Measurements from ENCODE around the gene ALOX15. TPM values are rescaled to one million over a fixed set of nuclear protein-coding genes. Genes with fewer than 3 reads are reported as not detected.
"Not testable (repeated sequence)": the region's sequence is repeated elsewhere in the genome, so short reads cannot be mapped to it uniquely, and the experiment has no call there.

The ALOX15 gene
- total RNA-seq, 2 experiments from 2014 or later: not detected

DNA sequence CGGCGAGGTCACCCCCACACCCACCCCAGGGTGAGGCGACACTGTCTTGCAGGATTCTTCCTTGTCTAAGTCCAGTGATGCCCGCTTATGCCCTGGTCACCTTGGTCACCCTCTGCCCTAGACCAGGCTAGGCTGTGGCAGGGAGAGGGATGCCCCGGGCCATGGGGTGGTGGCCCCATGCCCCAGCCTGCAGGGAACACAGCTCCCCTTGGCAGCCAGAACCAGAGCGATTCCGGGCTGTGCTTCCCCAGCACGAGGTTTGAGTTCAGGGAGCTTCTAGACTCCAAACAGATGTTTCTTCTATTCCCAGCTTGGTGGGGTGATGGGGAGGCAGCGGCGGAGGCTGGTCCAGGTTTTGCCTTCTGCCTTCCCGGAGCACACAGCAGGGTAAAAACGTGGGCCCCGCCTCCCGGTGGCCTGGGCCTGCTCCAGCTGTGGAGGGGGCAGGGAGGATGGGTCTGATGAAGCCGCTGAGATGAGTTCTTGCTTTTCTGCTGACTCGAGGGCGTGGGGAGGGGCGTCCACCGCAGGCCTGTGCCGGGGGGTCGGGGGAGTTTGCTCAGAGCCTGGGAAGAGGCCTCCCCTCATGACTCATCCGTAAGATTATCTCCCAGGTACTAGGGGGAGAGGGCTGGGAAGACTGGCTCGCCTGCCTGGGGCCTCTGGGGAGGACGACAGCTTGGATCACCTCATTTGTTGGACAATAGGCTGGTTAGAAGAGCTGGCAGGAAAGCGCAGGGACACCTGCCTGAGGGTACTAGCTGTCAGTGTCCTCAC is 41.8 kb downstream of the ALOX15 start:
- ChIA-PET POLR2A (no interaction called here), CTCF (interaction anchor here (1.0 to 1.5 kb wide), 2 partner anchors 16 to 26 kb away, joined by 3 read pairs; no protein-coding TSS in a partner anchor)

DNA sequence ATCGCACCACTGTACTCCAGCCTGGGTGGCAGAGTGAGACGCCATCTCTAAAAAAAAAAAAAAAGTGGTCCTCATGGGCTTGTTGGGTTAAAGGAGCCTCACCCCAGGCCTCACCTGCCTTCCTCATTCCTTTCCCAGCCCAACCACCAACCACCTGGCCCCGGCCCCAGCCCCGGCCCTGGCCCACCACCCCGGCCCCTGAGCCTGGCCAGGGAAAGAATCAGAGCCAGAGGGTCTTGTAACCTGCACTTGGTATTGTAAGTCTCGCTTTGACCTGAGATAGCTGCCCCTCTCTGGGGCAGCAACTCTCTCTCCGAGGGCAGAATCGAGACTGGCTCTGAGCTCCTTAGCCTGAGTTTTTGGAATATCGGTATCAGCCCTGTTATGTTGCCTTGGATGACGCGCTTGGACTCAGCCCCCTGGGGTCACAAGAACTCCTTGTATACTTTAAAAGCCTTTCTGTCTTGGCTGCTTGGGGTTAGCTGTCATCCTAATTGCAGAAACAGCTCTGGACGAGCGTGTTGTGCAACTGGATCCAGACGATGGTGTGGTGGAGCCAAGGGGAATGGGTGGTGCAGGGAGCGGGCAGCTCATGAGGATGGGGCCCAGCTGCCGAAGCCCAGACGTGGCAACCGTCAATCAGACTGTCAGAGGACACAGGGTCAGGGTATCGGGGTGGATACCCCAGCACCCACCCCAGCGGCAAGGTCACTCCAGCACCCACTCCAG is 42.5 kb downstream of the ALOX15 start:
- POLR2A ChIA-PET: no interaction called here
- CTCF ChIA-PET: interaction anchor here (1.0 to 1.5 kb wide), 2 partner anchors 16 to 27 kb away, joined by 3 read pairs; no protein-coding TSS in a partner anchor

DNA sequence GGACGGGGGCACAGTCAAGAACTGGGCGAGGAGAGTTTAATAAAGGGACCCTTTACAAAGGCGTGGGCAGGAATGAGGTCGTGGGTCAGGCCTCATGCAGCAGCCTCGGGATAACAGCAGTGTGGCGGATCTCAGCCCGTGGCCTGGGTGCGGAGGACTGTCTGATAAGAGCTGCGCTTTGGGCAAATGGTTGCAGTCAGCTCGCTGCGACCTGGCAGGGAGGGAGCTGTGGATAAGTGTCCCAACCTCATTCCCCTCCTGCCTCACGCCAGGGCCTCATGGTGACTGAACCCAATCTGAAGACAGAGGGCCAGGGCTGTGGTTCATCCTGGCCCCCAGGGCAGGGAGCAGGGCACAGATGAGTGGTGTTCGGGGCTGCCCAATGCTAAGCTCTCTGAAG is 43.5 kb downstream of the ALOX15 start:
- ChIA-PET CTCF (no interaction called here), POLR2A (no interaction called here)

DNA sequence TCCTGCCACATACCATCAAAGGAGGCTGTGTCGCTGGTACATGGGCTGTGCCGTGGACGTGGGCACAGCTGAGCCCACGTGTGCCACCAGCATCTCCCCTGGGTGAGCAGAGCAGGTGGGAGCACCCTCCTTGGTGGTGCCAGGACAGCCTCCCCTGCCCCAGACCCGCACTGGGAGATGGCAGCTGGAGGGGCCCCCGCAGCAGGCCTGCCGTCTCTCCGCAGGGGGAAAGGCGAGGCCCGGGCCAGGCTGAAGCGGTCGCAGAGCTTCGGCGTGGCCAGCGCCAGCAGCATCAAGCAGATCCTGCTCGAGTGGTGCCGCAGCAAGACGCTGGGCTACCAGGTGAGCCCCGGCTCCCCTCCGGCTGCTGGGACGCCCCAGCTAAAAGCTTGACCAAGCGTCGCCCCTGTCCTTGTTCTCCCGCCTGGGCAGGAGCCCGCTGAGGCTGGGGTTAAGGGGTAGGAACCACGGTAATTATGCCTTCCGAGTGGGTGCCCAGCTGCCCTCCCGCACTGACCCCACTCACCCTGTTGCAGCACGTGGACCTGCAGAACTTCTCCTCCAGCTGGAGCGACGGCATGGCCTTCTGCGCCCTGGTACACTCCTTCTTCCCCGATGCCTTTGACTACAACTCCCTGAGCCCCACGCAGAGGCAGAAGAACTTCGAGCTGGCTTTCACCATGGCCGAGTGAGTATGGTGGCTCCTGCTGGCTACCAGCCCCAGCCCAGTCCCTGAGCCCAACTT is 44.7 kb downstream of the ALOX15 start:
- ChIA-PET CTCF (interaction anchor here (0.5 kb wide), 1 partner anchor 292 kb away, joined by 3 read pairs; no protein-coding TSS in a partner anchor), POLR2A (no interaction called here)

DNA sequence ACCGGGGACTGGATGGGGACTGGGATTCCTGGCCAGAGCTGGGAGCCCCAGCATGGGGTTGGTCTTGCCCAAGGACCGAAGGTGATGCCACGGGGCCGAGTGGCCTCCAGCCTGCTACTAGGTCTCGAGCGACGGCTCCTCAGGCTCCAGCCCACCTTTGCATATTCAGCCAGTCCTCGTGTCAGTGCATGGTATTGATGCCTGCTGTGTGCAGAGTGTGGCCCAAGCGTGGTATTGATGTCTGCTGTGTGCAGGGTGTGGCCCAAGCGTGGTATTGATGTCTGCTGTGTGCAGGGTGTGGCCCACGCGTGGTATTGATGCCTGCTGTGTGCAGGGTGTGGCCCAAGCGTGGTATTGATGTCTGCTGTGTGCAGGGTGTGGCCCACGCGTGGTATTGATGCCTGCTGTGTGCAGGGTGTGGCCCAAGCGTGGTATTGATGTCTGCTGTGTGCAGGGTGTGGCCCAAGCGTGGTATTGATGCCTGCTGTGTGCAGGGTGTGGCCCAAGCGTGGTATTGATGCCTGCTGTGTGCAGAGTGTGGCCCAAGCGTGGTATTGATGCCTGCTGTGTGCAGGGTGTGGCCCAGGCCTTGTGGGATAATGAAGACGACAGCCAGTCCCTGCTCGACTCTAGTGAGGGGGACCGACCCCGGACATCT is 45.7 kb downstream of the ALOX15 start:
- POLR2A ChIA-PET: not testable (repeated sequence)
- CTCF ChIA-PET: interaction anchor here (1.5 to 1.8 kb wide), 3 partner anchors 9 to 29 kb away, joined by 3 to 6 read pairs (median 4); no protein-coding TSS in a partner anchor

DNA sequence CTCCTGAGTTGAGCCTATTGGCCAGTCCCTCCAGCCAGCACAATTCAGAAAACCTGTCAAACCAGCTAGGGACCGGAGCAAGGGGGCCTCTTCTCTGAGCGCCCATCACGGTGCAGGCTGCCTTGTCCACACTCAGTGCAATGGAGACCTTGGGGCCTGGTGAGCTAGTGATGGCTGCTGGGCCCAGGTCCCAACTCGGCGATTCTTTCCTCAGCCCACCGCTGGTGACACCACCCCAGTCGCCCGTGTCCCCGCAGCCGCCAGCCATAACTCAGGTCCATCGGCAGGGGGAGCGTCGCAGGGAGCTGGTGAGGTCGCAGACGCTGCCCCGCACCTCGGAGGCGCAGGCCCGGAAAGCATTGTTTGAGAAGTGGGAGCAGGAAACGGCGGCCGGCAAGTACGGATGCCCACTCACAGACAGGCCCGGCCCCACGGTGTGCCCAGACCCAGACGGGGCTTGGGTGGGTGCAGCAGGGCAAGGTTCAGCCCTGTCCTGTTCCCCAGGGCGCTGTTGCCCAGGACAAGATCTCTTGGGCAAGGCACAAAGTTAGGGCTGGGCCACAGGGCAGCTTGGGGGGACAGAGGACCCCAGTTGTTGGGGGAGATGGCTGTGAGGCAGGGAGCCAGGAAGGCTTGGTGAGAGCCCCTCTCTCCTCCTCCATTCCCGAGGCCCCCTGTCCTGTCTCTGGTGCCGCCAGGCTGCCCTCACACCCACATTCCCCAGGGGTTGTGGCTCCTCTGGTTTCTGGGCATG is 46.4 kb downstream of the ALOX15 start:
- POLR2A ChIA-PET: no interaction called here
- CTCF ChIA-PET: interaction anchor here (1.5 to 1.8 kb wide), 3 partner anchors 9 to 28 kb away, joined by 3 to 6 read pairs (median 4); no protein-coding TSS in a partner anchor

DNA sequence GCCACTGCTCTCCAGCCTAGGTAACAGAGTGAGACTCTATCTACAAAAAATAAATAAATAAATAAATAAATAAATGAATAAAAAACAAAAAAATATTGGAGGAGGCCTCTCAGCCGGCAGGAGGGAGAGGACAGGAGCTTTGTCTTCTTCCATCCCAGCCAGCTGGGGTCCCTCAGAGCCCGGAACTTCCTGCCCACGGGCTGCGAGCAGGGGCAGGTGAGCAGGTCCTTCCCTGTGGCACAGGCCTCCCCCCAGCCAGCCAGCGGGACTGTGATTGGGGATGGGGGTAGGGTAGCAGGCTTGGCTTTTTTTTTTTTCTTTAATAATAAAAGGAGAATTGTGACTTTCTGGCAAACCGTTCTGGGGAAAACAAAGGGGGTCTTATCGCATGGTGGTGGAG is 47.1 kb downstream of the ALOX15 start:
- POLR2A ChIA-PET: no interaction called here

DNA sequence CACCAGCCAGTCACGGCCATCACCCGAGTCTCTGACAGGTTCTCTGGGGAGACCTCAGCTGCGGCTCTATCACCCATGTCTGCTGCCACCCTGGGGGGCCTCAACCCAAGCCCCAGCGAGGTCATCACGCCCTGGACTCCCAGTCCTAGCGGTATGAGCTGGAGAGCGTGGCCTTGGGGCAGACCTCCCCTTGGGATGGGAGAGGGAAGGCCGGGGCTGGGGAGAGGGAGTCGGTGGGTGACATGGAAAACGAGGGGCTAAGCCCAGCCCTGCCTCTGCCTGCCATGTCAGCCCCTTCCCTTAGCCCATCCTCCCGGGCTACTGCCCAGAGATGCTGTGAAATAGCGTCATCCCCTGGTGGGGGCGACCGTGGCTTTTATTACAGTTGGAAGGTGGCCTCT is 48.5 kb downstream of the ALOX15 start:
- ChIA-PET POLR2A (no interaction called here), CTCF (interaction anchor here (1.1 to 1.3 kb wide), 2 partner anchors 28 to 34 kb away, joined by 3 to 4 read pairs; no protein-coding TSS in a partner anchor)

More for the DNA sequence above, 47.1 kb downstream of the ALOX15 start:
- CTCF ChIA-PET: interaction anchor here (1.3 to 1.8 kb wide), 4 partner anchors 8 to 29 kb away, joined by 3 to 6 read pairs (median 4); no protein-coding TSS in a partner anchor

DNA sequence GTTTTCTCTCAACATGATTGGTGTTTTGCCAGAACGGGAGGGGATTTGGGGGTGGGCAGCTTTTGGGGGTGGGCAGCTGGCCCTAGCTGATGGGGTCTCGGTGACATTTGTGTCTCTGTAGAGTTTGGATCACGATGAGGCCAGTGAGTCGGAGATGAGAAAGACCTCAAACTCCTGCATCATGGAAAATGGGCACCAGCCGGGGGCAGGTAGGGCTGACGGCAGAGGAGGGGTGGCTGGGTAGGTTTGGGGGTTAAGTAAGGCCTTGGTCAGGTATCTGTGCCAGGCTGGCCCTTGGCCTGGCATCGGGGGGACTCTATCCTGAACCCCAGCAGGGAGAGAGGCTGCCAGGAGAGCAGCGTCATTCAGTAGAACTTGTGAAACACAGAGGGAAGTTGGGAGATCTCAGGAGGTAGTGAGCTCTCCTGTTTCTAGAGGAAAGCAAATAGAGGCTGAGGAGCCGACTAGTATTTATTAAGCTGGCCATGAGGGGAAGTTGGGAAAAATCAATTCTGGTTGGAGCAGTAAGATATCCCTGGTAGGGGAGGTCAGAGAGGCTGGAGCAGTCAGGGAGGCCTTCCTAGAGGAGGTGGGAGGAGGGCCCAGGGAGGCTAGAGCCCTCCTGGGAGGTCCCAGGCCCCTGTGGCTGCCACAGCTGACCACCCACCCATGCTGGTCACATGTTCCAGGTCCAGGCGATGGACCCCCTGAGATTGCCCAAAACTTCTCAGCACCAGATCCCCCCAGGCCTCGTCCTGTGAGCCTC is 49.1 kb downstream of the ALOX15 start:
- POLR2A ChIA-PET: no interaction called here
- CTCF ChIA-PET: no interaction called here

DNA sequence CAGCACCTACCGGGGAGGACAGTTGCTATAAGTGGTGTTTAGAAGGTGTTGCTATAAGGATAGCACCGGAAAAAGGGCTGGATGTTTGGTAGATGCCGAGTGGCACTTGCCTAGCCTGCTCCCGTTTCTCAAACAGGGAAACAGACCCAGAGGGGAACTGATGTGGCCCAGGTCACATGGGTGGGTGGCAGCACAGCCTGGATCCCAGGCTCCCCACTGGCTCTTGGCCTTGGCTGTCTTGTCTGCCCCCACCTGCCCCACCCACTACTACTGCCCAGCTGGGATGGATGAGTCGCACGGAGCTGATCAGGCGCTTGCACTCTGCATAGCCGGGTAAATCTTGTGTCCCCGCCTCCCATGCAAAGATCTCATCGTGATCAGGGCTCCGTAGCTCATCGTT is 49.9 kb downstream of the ALOX15 start:
- CTCF ChIA-PET: no interaction called here

DNA sequence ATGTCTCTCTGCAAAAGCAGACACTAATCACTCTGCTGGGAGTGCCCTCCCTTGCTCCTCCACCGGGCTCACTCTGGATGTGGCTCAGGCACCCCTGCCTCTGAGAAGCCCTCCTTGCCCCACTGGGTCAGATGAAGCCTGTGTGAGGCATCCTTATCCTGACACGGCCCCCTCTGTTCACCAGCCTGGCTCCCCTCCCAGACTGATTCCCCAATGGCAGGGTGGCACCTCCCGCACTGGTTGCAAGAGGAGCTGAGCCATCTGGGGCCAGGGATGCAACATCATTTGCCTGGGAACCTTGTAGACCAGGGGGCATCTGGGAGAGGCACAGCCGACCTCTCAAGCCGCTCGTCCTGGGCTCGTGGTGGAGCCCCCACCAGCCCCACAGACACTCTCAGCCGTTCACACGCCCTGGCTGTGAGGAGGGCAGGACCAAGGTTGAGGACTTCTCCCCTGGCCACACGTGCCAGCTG is 50.5 kb downstream of the ALOX15 start:
- ChIA-PET POLR2A (no interaction called here), CTCF (no interaction called here)

More for the DNA sequence above, 49.9 kb downstream of the ALOX15 start:
- POLR2A ChIA-PET: no interaction called here

DNA sequence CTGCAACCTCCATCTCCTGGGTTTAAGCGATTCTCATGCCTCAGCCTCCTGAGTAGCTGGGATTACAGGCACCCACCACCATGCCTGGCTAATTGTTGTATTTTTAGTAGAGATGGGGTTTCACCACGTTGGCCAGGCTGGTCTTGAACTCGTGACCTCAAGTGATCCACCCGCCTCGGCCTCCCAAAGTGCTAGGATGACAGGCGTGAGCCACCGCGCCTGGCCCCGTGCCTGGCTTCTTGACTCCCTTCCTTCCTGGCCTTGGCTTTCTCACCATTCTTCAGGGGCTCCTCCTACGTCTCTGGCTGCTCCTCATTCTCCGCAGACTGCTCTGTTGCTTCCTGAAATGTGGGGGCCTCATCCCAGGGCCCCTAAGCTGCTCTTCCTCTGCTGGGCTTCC is 51.4 kb downstream of the ALOX15 start:
- CTCF ChIA-PET, POLR2A ChIA-PET: not testable (repeated sequence)

DNA sequence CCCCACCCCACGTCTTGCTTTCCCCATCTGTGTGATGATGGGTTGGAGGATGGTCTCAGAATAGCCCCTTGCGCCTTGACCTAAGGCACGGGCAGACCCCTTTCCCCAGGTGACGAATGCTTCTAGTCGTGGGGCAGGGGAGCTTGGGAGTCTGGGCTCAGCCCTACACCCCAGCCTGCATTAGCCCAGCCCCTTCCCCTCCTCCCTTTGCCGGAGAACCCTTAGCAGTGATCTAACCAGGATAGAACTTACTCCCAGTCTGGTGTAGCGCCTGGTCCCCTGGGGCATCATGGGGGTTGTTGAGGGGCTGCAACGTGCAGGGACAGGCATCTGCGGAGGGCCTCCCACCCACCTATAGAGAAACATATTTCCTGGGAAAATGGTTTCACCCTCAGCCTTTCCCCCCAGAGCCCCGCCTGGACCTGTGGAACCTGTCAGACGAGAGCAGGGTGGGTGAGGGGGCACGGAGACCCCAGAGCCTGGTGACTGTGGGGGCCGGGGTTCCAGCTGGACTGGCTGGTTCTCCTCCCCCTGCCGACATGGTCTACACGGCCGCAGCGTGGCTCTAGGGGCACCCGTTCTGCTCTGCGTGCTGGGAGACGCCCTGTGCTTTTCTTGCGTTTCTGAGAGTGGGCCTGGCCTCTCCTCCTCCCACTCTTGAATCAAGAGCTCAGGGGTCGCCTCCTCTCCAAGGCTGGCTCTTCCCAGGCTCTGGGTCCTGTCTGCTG is 52.4 kb downstream of the ALOX15 start:
- CTCF ChIA-PET: interaction anchor here (1.0 to 2.1 kb wide), 2 partner anchors 15 to 22 kb away, joined by 3 to 10 read pairs; no protein-coding TSS in a partner anchor
- POLR2A ChIA-PET: no interaction called here

DNA sequence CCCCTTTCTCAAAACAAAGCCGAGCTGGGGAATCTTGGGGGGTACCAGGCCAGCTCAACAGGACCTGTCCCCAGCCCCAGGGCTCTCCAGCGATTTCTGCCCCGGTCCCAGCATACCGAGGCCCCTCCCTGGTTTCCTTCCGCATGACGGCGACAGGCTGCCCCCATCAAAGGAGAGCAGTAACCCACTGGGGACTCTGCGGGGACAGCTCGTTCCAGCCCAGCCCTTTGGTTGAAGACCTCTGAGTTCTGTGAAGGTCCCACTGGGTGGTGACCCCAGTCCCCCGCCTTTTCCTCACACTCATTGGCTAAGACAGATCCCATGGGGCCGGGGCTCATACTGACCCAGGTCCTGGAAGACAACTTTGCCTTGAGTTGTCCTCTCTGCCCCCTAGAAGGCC is 53.1 kb downstream of the ALOX15 start:
- ChIA-PET POLR2A (no interaction called here), CTCF (interaction anchor here (1.0 to 2.1 kb wide), 2 partner anchors 14 to 22 kb away, joined by 3 to 10 read pairs; no protein-coding TSS in a partner anchor)

DNA sequence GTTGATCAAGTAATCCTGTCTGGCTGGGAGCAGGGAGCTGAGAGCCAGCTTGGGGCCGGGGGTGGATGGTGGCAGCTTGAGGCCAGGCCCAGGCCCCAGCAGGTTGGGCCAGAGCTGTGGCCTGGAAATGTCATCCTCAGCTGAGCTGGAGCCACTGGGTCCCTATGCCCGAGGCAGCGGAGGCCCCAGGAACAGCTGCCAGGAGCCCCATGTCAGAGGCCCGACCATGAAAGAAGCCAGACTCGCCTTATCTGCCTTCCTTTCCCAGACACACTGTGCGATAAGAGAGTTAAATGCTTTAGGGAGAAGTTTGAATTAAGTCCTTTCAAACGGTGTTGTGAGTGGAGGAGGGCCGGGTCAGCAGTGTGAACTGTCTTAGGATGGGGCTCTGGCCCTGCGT is 53.7 kb downstream of the ALOX15 start:
- ChIA-PET CTCF (interaction anchor here (1.0 to 2.1 kb wide), 2 partner anchors 14 to 21 kb away, joined by 3 to 10 read pairs; no protein-coding TSS in a partner anchor), POLR2A (no interaction called here)

DNA sequence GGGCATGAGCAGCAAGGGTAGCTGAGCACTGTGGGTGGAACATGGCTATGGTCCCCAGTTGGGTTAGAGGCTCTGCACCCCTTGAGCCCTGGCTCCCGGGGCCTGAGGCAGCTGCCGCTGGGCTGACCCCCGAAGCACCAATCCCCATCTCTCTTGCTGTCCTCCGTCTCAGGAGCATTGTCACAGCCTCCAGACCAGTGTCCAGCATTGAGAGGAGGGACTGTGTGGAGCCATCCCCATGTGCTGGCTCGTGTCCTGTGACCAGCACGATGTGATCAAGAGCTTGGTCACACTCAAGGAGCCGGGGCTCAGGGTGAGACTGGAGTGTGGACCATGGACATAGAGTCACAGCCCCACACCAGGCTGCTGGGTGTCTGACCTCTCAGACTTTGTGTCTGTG is 54.3 kb downstream of the ALOX15 start:
- ChIA-PET CTCF (interaction anchor here (1.9 kb wide), 1 partner anchor 8 kb away, joined by 6 read pairs; no protein-coding TSS in a partner anchor), POLR2A (no interaction called here)

DNA sequence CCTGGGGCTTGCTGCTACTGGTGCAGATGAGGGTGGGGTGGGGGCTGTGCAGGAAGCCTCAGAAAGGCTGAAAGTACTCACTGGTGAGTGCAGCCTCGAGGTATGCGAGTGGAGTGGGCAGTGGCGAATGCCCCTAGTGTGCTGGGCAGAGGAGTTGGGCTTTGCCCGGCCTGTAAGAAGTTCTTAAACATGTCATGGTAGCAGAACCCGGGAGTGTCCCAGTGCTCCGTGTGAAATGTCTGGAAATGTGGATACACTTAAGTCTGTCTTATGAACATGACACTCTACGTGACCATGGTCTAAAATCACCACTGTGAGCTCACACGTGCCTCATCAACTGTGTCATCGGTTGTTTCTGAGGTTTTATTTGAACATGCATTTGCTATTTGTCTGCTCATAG is 55.4 kb downstream of the ALOX15 start:
- CTCF ChIA-PET: interaction anchor here (0.7 to 1.9 kb wide), 2 partner anchors 9 to 19 kb away, joined by 3 to 6 read pairs; no protein-coding TSS in a partner anchor
- POLR2A ChIA-PET: no interaction called here

Measured in activated CD8-positive, alpha-beta memory T cell treated with anti-CD3 and anti-CD28 coated beads for 36 hours (primary cell).